ENCODE measurements around the gene RNASEH2B. TPM values are rescaled to one million over a fixed set of nuclear protein-coding genes. Genes with fewer than 3 reads are reported as not detected.

RNASEH2B gene
- polyA plus RNA-seq, 1 donor from 2014 or later = 25.2 TPM

DNA sequence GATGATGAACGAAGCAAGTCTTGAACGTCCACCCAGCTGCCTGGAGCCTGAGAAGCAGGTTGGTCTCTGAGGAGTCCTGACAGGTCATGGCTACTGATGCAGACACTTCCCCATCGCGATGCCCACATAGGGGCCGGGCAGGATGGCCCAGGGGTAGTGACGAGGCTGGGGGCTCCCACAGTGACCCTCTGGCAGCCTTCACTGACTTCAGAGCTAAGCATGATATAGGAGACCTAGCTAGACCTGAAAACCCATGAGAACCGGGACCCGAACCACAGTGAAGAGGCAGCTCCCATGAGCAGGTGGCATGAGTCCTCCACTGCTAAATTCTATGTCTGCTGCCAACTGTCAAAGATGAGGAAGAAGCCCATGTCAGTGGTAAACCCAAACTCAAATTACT is 91.7 kb downstream of the RNASEH2B start:
- Histone ChIP-seq H2AFZ (ENCODE audit: low read depth, low read length) (no peak overlapping the region), H3K27me3 (ENCODE audit: insufficient read depth, low read depth, low read length) (no peaks in the 10 kb centered on the region), H3K9me2 (ENCODE audit: insufficient read depth, low read length) (no peaks in the 10 kb centered on the region), H3K36me3 (ENCODE audit: insufficient read depth, low read length) (no peaks in the 10 kb centered on the region), H3K9ac (ENCODE audit: low read length) (no peak overlapping the region), H4K20me1 (ENCODE audit: insufficient read depth) (no peaks in the 10 kb centered on the region), H3F3A (ENCODE audit: insufficient read depth, low read length, poor library complexity, severe bottlenecking) (no peaks in the 10 kb centered on the region), H3K79me2 (replicated peaks; ENCODE audit: insufficient read depth, low read length) (no peaks in the 10 kb centered on the region), H3K4me3 (ENCODE audit: low read length) (no peak overlapping the region), H3K27ac (ENCODE audit: low read length) (no peak overlapping the region), H3K9me3 (ENCODE audit: low read length) (no peaks in the 10 kb centered on the region), H3K4me2 (ENCODE audit: low read length) (no peak overlapping the region)
- TF ChIP-seq EZH2 (IDR thresholded peaks at IDR 0.05; ENCODE audit: borderline replicate concordance, insufficient read depth, low read length, poor library complexity, severe bottlenecking) = no peak
- no peak for TF ChIP-seq RAD21 (conservative IDR thresholded peaks at IDR 0.05)
- no peak for TF ChIP-seq MXI1 (conservative IDR thresholded peaks at IDR 0.05; ENCODE audit: poor library complexity, severe bottlenecking)
- no peak for TF ChIP-seq SMC3 (conservative IDR thresholded peaks at IDR 0.05; ENCODE audit: poor library complexity)
- TF ChIP-seq POLR2AphosphoS5 (IDR thresholded peaks at IDR 0.05) = no peak
- TF ChIP-seq, protein P1, sequence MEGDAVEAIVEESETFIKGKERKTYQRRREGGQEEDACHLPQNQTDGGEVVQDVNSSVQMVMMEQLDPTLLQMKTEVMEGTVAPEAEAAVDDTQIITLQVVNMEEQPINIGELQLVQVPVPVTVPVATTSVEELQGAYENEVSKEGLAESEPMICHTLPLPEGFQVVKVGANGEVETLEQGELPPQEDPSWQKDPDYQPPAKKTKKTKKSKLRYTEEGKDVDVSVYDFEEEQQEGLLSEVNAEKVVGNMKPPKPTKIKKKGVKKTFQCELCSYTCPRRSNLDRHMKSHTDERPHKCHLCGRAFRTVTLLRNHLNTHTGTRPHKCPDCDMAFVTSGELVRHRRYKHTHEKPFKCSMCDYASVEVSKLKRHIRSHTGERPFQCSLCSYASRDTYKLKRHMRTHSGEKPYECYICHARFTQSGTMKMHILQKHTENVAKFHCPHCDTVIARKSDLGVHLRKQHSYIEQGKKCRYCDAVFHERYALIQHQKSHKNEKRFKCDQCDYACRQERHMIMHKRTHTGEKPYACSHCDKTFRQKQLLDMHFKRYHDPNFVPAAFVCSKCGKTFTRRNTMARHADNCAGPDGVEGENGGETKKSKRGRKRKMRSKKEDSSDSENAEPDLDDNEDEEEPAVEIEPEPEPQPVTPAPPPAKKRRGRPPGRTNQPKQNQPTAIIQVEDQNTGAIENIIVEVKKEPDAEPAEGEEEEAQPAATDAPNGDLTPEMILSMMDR (IDR thresholded peaks at IDR 0.05; ENCODE audit: poor library complexity, severe bottlenecking) = no peak
- TF ChIP-seq, protein P2, sequence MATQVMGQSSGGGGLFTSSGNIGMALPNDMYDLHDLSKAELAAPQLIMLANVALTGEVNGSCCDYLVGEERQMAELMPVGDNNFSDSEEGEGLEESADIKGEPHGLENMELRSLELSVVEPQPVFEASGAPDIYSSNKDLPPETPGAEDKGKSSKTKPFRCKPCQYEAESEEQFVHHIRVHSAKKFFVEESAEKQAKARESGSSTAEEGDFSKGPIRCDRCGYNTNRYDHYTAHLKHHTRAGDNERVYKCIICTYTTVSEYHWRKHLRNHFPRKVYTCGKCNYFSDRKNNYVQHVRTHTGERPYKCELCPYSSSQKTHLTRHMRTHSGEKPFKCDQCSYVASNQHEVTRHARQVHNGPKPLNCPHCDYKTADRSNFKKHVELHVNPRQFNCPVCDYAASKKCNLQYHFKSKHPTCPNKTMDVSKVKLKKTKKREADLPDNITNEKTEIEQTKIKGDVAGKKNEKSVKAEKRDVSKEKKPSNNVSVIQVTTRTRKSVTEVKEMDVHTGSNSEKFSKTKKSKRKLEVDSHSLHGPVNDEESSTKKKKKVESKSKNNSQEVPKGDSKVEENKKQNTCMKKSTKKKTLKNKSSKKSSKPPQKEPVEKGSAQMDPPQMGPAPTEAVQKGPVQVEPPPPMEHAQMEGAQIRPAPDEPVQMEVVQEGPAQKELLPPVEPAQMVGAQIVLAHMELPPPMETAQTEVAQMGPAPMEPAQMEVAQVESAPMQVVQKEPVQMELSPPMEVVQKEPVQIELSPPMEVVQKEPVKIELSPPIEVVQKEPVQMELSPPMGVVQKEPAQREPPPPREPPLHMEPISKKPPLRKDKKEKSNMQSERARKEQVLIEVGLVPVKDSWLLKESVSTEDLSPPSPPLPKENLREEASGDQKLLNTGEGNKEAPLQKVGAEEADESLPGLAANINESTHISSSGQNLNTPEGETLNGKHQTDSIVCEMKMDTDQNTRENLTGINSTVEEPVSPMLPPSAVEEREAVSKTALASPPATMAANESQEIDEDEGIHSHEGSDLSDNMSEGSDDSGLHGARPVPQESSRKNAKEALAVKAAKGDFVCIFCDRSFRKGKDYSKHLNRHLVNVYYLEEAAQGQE (IDR thresholded peaks at IDR 0.05; ENCODE audit: borderline replicate concordance) = no peak
- TF ChIP-seq TAF1 (IDR thresholded peaks at IDR 0.05; ENCODE audit: low read depth) = no peak
- no peak for TF ChIP-seq EP300 (conservative IDR thresholded peaks at IDR 0.05; ENCODE audit: poor library complexity, severe bottlenecking)

DNA sequence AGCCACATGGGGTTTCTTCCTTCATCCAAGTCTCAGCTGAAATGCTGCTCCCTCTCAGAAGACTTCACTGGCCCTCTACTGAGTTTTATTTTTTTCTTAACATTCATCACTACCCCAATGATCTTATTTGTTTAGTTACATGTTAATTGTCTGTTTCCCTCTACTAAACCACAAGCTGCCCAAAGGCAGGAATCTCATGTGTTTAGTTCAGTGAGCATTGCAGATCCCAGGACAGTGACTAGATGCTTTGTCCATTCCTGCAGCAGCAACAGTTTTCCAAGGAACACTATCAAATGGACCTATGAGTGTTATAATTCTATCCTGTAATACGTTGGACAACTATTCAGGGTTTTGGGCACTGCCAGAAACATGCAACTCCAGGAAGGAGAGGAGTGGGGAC is 93.1 kb downstream of the RNASEH2B start:
- Histone ChIP-seq H3K9ac (ENCODE audit: low read length) (no peak overlapping the region), H3K9me2 (ENCODE audit: insufficient read depth, low read length) (no peaks in the 10 kb centered on the region), H3K79me2 (replicated peaks; ENCODE audit: insufficient read depth, low read length) (no peaks in the 10 kb centered on the region), H2AFZ (ENCODE audit: low read depth, low read length) (no peak overlapping the region), H3K27me3 (ENCODE audit: insufficient read depth, low read depth, low read length) (no peaks in the 10 kb centered on the region), H3K4me3 (ENCODE audit: low read length) (no peak overlapping the region), H3K9me3 (ENCODE audit: low read length) (no peaks in the 10 kb centered on the region), H3K27ac (ENCODE audit: low read length) (no peak overlapping the region), H3K4me2 (ENCODE audit: low read length) (no peak overlapping the region), H4K20me1 (ENCODE audit: insufficient read depth) (no peaks in the 10 kb centered on the region), H3K36me3 (ENCODE audit: insufficient read depth, low read length) (no peaks in the 10 kb centered on the region), H3F3A (ENCODE audit: insufficient read depth, low read length, poor library complexity, severe bottlenecking) (no peaks in the 10 kb centered on the region)
- TF ChIP-seq MXI1 (conservative IDR thresholded peaks at IDR 0.05; ENCODE audit: poor library complexity, severe bottlenecking) = no peak
- no peak for TF ChIP-seq POLR2AphosphoS5 (IDR thresholded peaks at IDR 0.05)
- no peak for TF ChIP-seq SMC3 (conservative IDR thresholded peaks at IDR 0.05; ENCODE audit: poor library complexity)
- TF ChIP-seq, protein P2 (IDR thresholded peaks at IDR 0.05; ENCODE audit: borderline replicate concordance) = no peak
- TF ChIP-seq TAF1 (IDR thresholded peaks at IDR 0.05; ENCODE audit: low read depth) = no peak
- TF ChIP-seq, protein P1 (IDR thresholded peaks at IDR 0.05; ENCODE audit: poor library complexity, severe bottlenecking) = no peak
- no peak for TF ChIP-seq EP300 (conservative IDR thresholded peaks at IDR 0.05; ENCODE audit: poor library complexity, severe bottlenecking)
- no peak for TF ChIP-seq EZH2 (IDR thresholded peaks at IDR 0.05; ENCODE audit: borderline replicate concordance, insufficient read depth, low read length, poor library complexity, severe bottlenecking)
- no peak for TF ChIP-seq RAD21 (conservative IDR thresholded peaks at IDR 0.05)

Measured in neural cell (in vitro differentiated cells).